ENCODE measurements around the gene ULBP1.
"Not testable (repeated sequence)": the region's sequence is repeated elsewhere in the genome, so short reads cannot be mapped to it uniquely, and the experiment has no call there.

Gene ULBP1

DNA sequence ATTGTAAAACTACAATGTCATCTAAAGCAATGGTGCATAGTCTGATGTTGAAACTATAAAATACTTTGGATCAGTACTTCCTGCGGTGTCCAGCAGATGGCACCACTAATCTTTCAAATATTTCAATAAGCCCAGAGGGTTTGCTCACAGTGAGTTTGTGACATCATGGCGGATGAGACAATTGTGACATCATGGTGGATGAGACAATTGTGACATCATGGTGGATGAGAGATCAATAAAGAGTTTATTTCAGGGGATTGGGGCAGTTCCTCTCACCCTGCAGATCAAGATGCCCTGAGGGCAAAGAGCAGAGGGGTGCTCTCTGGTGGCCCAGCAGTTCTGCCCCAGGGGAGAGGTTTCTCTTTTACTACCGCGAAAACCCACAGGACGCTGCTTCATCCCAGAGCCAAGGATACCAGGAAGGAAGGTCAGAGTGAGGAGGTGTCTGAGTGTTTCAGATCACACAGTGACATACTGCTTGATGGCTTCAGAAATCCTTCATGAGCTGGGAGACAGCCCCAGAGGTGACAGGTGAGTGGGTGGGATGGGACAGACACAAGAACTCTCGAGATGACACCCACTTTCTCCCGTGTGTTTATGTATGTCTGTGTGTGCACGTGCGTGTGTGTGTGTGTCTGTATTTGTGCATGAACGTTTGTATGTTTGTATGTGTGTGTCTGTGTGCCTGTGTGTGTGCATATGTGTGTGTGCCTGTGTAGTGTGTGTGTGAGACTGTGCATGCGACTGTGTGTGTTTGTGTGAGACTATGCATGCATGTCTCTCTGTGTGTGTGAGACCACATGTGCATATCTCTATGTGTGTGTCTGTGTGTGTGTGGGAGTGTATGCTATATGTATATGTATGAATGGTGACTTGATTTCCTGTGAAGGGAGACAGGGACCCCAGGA lies 29.2 kb upstream of the ULBP1 start:
- DNase-seq: peak; percentile 60

GRCh38 chr6:149935246-149935645 lies 28.5 kb upstream of the ULBP1 start:
- no peak for DNase-seq

DNA sequence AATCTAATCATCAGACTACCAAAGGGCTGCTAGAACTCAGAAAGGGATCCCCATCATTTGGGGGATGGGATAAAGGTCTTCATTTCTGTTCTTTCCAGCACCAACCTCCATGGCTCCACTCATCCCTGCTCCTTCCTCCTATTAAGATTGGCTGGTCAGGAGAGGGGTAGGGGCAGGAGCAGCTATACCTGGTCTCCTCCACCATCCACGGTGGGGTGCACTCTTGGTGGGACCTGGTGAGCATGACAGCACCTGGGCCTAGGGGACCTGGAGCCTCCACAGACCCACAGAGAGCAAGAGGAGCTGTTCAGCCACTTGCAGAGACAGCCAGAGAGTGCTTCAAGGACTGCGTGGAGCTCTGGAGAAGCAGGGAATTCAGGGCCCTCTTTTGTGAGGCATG lies 28.1 kb upstream of the ULBP1 start:
- DNase-seq: no peak

DNA sequence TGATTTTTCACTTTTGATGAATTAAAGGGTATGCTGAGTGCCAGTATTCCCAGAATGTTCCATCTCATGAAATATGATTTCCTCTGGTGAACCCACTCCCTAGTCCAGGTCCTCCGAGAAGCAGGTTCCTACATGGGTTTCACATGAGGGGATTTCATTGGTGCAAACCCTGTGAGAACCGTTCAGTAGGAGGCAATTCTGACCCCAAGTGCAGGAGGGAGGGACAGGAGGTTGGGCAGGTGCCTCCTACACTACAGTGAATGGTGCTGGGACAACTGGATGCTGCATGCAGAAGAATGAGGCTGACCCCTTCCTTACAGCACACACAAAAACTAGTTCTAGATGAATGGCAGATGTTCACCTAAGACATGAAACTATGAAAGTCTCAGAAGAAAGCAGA lies 27.0 kb upstream of the ULBP1 start:
- no peak for DNase-seq

- not testable (repeated sequence) for DNase-seq
Observed at GRCh38 chr6:149938013-149938570, 25.7 kb upstream of the ULBP1 start.

GRCh38 chr6:149938571-149939355 lies 25.0 kb upstream of the ULBP1 start:
- no peak for DNase-seq

- no peak for DNase-seq
Observed at GRCh38 chr6:149939356-149939648, 24.4 kb upstream of the ULBP1 start.

DNA sequence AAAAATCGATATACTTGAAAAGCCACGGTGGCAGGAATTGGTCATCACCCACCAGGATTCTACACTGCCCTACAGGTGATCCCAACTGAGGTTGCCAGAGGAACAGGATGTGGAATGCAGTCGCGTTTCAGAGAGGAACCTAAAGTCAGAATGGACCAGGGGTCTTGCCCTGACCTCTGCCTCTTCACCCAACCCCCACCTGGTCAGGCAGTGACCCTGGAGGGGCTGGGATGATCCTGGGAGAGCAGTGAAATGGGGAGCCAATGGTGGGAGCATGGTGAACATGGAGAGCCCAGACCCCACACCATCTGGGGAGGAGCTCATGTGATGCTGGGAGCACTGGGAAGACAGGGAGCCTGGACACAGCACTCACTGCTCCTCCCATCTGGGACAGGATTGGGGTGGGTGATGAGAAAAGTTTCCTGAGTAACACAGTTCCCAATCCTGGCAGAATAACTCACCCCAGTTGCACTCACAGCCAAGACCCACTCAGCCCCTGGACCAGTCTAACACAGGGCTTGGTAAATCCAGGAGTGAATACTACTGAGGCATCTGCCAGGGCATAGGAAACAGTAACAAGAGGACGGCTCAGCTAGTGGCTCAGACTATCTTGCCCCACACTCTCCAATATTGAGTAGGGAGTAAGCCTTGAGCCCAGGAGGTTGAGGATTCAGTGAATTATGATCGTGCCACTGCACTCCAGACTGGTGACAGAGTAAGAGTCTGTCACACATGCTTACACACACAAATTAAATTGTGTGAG lies 23.7 kb upstream of the ULBP1 start:
- DNase-seq: no peak

DNA sequence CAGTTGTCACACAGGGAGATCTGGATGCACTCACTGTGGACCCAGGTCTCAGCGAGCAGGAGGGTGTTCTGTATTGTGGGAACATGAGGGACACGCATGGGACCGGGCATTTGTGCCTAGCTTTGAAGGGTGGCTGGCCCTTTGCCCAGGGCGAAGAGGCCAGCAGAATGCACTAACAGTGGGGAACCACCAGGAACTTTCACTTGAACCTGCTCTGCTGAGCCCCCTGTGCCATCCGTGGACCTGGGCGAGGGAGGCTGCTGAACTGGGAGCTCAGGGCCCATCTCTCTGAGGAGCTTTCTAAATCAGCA lies 23.1 kb upstream of the ULBP1 start:
- no peak for DNase-seq

- DNase-seq: peak; percentile 80
Observed at GRCh38 chr6:149941583-149942460, 21.9 kb upstream of the ULBP1 start, which contains the start of gene ULBP2. Gene ULBP2 (plus strand): TSS chr6:149942014. CDS start chr6:149942073, 59 bp downstream.

- no peak for DNase-seq
Observed at GRCh38 chr6:149942461-149942829, 21.3 kb upstream of the ULBP1 start.

GRCh38 chr6:149943321-149943720 lies 20.4 kb upstream of the ULBP1 start:
- not testable (repeated sequence) for DNase-seq

DNA sequence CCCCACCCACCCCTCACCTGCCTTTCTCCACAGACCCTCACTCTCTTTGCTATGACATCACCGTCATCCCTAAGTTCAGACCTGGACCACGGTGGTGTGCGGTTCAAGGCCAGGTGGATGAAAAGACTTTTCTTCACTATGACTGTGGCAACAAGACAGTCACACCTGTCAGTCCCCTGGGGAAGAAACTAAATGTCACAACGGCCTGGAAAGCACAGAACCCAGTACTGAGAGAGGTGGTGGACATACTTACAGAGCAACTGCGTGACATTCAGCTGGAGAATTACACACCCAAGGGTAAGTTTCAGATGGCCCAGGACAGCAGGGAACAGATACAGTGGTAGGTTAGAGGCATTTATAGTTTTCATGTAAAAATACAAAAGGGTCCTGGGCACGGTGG lies 18.5 kb upstream of the ULBP1 start:
- DNase-seq: not testable (repeated sequence)

- not testable (repeated sequence) for DNase-seq
Observed at GRCh38 chr6:149946631-149947030, 17.1 kb upstream of the ULBP1 start.

- DNase-seq: not testable (repeated sequence)
Observed at GRCh38 chr6:149947533-149947932, 16.2 kb upstream of the ULBP1 start.

GRCh38 chr6:149948011-149948410 lies 15.7 kb upstream of the ULBP1 start:
- DNase-seq: no peak

- no peak for DNase-seq
Observed at GRCh38 chr6:149948616-149949015, 15.1 kb upstream of the ULBP1 start.

GRCh38 chr6:149950423-149950822 lies 13.3 kb upstream of the ULBP1 start:
- no peak for DNase-seq

- DNase-seq: no peak
Observed at GRCh38 chr6:149951096-149951495, 12.6 kb upstream of the ULBP1 start.

DNA sequence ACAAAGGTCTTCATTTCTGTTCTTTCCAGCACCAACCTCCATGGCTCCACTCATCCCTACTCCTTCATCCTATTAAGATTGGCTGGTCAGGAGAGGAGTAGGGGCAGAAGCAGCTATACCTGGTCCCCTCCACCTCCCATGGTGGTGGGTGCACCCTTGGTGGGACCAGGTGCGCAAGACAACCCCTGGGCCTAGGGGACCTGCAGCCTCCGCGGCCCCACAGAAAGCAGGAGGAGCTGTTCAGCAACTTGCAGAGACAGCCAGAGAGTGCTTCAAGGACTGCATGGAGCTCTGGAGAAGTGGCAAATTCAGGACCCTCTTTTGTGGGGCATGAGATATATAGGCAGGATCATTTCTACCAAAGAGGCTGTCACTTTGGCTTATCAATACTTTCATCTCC lies 12.1 kb upstream of the ULBP1 start:
- DNase-seq: no peak

GRCh38 chr6:149953390-149953789 lies 10.4 kb upstream of the ULBP1 start:
- not testable (repeated sequence) for DNase-seq

DNA sequence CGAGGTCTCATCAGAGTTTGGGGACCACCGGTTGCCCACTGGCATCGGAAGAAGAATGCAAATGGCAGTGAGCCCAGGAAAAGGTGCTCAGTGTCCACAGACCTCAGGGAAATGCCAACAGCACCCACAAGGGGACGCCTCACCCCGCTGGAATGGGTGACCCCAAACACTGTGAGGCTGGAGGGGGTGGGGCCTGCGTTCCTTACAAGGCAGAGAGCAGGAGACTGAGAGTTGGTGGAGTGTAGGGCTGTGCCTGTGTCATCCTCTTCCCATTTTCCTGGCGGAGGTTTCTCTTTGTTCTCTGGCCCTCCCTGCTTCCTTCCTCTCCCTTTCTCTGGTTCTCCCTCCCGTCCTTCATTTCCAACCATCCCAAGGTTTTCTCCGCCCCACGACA lies 9.8 kb upstream of the ULBP1 start:
- not testable (repeated sequence) for DNase-seq
